HL-60 (cell line): ENCODE data around the gene MYO1B.

Experiments
- CTCF ChIP-seq: IDR thresholded peaks from one replicate; pipeline ENCODE4 v1.5.1; 2011; ENCODE audit warnings: low read length, control low read depth, inconsistent platforms; ENCODE audit not compliant: insufficient read depth
- POLR2AphosphoS5 ChIP-seq: IDR thresholded peaks from 2 replicates; pipeline ENCODE4 v1.6.1; 2012; ENCODE audit warnings: low read depth

GRCh38 chr2:191233533-191233932, 11.7 kb upstream of the MYO1B start:
- TF ChIP-seq CTCF (no peak), POLR2AphosphoS5 (no peak)
